ENCODE data around the gene PTK7.

- no peak for TF ChIP-seq CTCF (IDR thresholded peaks at IDR 0.05; ENCODE audit: insufficient read depth, low read length, poor library complexity, severe bottlenecking)
- TF ChIP-seq EZH2phosphoT487 (conservative IDR thresholded peaks at IDR 0.05; ENCODE audit: low read length), result no peak
These were observed 13.3 kb upstream of the PTK7 start for GRCh38 chr6:43062818-43063217.

Measured in SU-DHL-6 (cell line).